HG03135 (cell line): ENCODE data around the gene KRTAP2-4.
"Not testable (repeated sequence)": the region's sequence is repeated elsewhere in the genome, so short reads cannot be mapped to it uniquely, and the experiment has no call there.

Experiments used
- ATAC-seq: cut with Tn5 transposase; IDR thresholded peaks from one replicate; pipeline ENCODE4 v1.9.1; 2021; ENCODE audit warnings: mild to moderate bottlenecking, moderate library complexity; ENCODE audit not compliant: unreplicated experiment

The KRTAP2-4 gene

DNA sequence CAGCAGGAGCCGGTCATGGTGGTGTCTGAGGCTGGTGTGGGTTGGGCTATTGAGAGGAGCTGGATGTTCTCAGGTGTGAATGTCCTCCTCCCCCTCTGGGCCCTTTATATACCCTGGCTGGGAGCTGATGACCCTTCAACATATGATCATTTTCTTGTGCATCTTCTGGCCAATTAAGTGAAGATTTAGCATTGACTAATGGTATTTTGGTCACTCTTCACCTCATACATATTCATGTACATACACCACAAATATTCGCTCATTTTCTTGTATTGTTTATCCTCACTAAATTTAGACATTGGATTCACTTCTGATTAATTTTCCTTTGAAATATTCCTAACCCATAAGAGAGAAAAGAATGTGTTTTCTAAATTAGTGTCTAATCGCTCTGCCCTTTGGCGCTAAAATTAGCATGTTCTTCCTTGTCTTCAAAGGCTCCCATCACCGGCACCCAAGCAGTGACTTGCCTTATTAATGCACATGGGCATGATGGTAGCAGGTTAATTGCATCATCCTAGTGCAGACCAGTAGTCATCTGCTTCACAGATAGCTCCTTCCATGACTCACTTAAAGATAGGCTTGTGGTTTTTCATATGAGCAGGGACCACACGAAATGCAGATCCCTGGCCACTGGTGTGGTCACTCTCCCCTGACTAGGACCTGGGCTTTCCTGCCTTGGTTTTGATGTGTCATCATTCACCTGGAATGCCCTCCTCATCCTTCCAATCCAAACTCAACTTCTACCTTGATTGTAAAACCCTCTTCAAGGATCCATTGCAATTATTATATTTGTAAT lies at the start of gene KRTAP2-4:
Gene KRTAP2-4 (minus strand): TSS at position 51 of the 796 bp plus-strand sequence. CDS start 34 bp downstream, at position 17.
- no peak for ATAC-seq

- no peak for ATAC-seq
These were observed 45.6 kb upstream of the KRTAP2-4 start for GRCh38 chr17:41111151-41111885.

DNA sequence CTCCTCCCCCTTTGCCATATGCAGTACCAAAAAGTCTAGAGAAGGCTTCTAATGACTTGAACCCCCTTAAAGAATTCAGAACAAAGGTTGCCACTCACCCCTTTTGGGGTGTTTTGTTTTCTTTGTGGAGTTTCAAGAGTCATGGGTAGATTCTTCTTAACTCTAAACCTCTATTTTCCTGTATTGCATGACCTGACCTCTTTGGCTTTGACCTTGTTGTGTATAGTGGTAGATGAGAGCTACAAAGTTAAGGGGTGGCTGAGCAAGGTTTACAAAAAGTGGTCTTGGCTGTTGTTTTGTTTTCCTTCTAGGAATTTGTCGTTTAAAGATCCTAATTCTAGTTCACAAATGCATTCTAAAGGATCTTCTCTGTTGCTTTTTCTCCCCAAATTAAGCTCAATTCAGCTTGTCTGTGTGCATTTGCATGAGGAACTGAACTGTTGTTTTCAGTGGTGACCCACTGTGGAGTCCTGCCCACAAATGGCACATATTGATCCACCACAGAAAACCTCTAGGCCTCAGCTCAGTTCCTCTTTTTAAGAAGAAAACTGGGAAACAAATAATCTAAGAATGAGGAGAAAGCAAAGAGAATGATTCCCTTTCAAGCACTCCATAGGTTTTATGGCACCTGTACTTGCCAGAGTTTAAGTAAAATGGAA lies 43.2 kb upstream of the KRTAP2-4 start:
- not testable (repeated sequence) for ATAC-seq

DNA sequence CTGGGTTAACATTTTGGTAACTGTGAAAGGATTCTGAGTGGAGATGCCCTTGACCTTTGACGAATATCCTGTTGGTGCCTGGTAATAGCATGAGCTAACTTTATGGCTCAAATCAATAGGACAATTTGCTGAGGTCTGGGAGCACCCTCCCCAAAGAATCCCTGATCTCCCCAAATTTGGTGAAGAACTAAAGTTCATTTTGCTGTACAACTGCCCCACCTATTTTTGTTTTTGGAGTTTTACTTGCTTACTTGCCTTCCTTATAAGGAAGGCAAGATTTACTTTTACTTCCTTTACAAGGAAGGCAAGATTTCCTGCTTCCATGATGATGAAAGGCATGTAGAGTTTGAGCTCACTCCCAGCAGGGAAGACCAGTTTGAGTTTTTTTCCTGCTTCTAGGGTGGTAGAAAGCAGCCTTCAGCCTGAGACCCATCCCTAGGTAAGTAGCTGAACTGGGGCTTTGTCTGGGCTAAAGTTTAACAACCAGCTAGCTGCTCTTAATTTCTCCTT lies 42.3 kb upstream of the KRTAP2-4 start:
- ATAC-seq = no peak

GRCh38 chr17:41105347-41105746 lies 39.7 kb upstream of the KRTAP2-4 start, which contains the start of gene KRTAP4-9:
TSS of gene KRTAP4-9 (plus strand) at chr17:41105389. CDS start at chr17:41105389, 0 bp downstream.
- not testable (repeated sequence) for ATAC-seq

GRCh38 chr17:41104386-41105038 lies 38.8 kb upstream of the KRTAP2-4 start:
- ATAC-seq = not testable (repeated sequence)

DNA sequence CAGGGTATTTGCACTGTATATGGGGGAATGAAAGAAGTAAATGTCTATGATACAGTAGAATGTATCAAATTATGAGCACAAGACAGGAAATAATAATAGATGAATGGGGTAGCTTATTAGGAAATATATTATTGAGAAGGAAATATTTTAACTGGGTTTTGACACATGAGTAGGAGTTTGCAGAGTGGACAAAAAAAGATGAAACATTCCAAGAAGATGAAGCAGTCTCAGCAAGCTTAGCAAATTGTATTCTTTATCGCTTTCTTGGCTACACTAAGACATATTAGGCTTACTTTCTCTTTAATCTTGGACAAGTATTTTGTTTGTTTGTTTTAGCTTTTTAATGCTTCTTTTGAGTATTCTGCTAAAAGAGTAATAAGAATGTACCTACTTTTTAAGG lies 38.2 kb upstream of the KRTAP2-4 start:
- no peak for ATAC-seq

DNA sequence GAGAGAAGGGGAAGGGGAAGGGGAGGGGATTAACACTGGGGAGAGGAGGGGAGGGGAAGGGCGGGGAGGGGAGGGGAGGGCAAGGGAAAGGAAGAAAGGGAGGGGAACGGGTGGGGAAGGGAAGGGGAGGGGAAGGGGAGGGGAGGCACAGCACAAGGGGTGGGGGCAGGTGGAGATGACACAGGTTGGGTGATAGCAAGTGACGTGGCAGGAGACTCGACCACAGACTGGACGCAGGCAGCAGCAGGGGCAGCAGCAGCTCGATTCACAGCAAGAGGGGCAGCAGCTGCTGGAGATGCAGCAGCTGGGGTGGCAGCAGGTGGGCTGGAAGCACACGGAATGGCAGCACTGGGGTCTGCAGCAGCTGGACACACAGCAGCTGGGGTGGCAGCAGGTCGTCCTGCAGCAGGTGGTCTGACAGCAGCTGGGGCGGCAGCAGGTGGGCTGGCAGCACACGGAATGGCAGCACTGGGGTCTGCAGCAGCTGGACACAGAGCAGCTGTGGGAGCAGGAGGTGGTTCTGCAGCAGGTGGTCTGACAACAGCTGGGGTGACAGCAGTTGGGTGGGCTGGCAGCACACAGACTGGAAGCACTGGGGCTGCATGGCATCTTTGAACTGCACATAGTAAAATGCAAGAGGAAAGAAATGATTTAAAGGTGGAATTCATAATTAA lies 36.0 kb upstream of the KRTAP2-4 start, which contains the start of gene KRTAP4-16:
Gene KRTAP4-16 (minus strand): TSS at position 624 of the 674 bp plus-strand sequence. CDS start 0 bp downstream, at position 624.
- ATAC-seq = no peak

- not testable (repeated sequence) for ATAC-seq
These were observed 34.2 kb upstream of the KRTAP2-4 start for GRCh38 chr17:41099682-41100480.

- no peak for ATAC-seq
These were observed 32.8 kb upstream of the KRTAP2-4 start for GRCh38 chr17:41098481-41098880.

DNA sequence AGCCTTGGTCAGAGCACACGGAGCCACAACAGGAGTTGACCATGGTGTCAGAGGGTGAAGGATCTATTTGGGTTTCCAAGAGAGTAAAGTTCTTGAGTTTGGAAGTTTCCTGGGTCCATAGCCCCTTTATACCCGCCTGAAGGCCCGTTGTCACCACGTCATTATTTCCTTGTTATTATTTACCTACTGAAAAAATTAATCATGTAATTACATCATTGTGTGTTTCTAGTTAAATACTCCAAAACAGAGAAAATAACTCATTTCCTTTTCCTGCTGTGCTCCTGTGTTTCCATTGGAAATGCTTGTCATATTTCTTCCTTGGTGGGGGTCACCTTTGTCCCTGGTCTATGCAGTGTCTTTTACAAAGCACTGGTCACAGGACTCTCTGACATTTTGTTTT lies 32.4 kb upstream of the KRTAP2-4 start, which contains the start of gene KRTAP4-8:
Gene KRTAP4-8 (minus strand): TSS at position 101 of the 400 bp plus-strand sequence. CDS start 58 bp downstream, at position 43.
- ATAC-seq = no peak

- ATAC-seq = no peak
These were observed 30.4 kb upstream of the KRTAP2-4 start for GRCh38 chr17:41096055-41096454.

GRCh38 chr17:41088760-41089352 lies 23.2 kb upstream of the KRTAP2-4 start:
- ATAC-seq = not testable (repeated sequence)

DNA sequence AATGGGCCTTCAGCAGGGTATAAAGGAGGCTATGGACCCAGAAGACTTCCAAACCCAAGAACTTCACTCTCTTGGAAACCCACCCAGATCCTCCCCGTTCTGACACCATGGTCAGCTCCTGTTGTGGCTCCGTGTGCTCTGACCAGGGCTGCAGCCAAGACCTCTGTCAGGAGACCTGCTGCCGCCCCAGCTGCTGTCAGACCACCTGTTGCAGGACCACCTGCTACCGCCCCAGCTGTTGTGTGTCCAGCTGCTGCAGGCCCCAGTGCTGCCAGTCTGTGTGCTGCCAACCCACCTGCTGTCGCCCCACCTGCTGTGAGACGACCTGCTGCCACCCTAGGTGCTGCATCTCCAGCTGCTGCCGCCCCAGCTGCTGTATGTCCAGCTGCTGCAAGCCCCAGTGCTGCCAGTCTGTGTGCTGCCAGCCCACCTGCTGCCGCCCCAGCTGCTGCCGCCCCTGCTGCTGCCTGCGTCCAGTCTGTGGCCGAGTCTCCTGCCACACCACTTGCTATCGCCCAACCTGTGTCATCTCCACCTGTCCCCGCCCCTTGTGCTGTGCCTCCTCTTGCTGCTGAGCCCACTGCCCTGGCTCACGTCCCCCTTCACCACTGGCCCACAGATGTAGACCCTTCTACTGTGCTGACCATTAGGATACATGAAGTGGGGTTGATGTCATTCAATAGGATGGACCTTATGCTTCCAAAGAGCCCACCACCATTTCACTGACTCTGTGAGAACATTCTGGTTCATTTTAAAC lies 18.6 kb upstream of the KRTAP2-4 start, which contains the start of gene KRTAP4-7:
Gene KRTAP4-7 (plus strand): TSS at position 51 of the 757 bp plus-strand sequence. CDS start 57 bp downstream, at position 108.
- ATAC-seq = not testable (repeated sequence)

DNA sequence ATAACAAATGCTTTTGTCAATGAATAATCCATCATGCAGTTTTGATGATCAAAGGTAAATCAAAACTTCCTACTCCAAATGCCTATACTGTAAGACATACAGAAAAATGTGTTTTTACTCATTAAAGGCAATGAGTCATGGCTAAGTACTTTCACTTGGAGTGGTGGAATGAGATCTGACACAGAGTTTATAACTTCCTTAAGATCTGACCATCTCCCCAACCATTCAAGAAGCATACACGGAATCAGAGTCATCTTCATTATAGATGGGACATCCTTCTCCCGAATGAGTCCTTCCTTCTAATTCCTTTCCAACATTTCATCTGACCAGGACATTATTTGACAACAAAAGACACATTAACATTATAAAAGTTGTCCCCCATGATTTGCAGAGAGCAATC lies 17.7 kb upstream of the KRTAP2-4 start:
- ATAC-seq = not testable (repeated sequence)

DNA sequence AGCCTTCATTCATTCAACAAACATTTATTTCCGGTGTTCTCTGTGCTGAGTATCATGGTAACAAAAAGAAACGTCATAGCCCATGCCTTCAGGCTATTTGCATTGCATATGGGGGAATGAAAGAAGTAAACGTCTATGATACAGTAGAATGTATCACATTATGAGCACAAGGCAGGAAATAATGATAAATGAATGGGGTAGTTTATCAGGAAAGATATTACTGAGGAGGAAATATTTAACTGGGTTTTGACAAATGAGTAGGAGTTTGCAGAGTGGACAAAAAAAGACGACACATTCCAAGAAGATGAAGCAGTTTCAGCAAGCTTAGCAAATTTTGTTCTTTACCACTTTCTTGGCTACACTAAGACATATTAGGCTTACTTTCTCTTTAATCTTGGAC lies 16.9 kb upstream of the KRTAP2-4 start:
- ATAC-seq = no peak

- no peak for ATAC-seq
These were observed 11.1 kb upstream of the KRTAP2-4 start for GRCh38 chr17:41076788-41077187.

DNA sequence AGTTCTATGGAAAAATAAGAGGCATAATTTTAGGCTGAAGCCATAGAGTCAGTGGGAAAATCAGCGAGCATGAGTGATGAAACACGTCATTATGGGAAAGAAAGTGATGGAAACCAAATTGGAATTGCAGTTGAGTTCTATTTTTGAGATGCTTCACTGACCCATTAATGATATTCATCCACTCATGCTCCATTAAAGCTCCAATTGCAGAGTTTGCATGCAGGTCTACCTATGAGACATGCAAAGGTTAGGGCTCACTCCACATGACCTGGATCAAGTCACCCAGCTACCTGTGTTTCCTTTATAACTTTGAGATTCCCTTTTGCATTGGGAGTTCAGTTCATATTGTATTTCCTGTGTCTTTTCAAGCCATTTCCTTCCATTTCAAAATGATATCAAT lies 8.0 kb upstream of the KRTAP2-4 start:
- ATAC-seq = no peak
